GM18907 (cell line): ENCODE data around the gene S100A7A.
"Not testable (repeated sequence)": the region's sequence is repeated elsewhere in the genome, so short reads cannot be mapped to it uniquely, and the experiment has no call there.

Source experiments
- ATAC-seq: cut with Tn5 transposase; IDR thresholded peaks from one replicate; pipeline ENCODE4 v1.9.1; 2021; ENCODE audit warnings: mild to moderate bottlenecking, moderate library complexity; ENCODE audit not compliant: unreplicated experiment

The S100A7A gene

DNA sequence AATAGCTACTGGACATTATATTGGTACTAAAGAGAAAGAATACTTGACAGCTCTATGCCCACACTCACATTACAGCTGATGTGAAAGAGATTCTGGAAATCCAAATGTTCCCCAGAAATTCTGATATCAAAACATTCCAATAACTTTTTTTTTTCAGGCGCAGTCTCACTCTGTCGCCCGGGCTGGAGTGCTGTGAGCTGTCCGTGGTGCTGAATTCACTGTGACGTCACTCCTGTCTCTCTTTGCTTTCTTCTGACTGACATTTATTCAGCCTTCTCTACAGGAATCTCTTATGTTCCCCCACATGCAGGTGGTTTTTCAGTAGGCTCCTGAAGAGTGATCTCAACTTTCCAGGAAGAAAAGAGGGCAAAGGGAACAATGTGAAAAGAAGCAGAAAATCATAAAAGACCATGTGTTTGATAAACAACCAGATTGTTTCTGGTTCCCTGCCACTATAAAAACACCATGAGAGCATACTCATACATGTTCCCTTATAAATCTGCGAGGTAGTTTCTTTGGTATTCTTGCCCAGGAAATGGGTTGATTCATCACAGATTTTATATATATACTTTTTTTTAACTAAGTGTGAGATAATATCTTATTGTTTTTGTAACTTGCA, 6.2 kb downstream of the S100A7A start:
- ATAC-seq: no peak

DNA sequence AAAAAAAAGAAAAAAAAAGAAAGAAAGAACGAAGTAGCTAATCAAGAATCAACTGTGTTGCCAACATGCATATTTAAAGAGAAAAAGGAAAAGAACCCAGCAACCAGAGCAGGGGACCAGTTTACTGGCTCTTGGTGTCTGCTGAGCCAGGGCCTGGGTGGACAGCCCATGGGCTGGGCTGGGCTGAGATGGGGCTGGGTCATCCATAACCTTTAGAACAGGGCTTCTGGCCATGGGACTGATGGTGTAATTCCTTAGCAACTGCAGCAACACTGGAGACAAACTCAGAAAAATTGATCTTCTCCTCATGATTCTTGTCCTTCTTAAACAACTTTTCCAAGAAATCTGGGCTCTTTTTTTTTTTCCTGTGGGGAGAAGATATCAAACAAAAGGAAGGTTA, 10.5 kb downstream of the S100A7A start:
- ATAC-seq: no peak

DNA sequence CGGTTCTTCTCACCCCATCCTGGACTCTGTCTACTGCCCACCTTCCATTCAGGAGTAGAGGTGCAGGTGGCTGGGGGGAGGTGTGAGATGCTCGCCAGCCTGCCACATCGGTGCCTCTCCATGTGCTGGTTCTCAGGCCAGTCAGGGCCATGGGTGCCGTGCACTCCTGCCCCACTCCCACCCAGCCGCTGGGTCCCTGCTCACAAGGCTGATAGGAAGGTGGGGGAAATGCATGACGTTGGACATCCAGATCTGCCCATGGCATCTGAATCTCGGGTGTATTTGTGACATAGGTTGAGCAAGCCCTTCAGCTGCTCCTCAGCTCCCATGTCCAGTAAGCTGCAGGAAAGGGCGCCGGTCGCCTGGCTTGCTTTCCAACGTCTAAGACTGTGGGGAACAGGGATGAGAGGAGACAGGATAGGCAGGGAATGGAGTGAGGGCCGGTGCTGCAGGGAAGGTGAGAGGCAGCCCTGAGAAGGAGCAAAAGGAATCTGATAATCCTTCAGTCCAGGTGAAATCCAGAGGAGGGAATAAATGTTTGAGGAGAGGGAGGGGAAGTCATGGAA, 11.8 kb downstream of the S100A7A start:
- ATAC-seq: no peak

DNA sequence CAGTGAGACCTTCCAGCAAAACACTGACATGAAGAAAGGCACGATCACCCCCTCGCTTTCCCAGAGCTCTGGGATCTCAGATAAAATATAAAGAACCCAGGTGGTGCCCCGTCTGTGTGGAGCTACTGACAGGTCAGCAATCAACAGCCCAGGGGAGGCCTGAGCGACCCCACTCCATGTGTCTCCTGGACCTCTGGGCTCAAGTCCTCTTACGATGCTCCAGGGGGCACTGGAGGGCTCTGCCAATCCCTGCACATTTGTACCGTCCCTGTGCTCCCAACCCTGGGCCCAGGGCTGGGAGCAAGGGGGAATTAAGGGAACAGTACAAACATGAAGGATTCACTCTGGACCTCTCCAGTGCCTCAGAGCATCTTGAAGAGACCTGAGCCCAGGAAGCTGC, 12.5 kb downstream of the S100A7A start:
- no peak for ATAC-seq

DNA sequence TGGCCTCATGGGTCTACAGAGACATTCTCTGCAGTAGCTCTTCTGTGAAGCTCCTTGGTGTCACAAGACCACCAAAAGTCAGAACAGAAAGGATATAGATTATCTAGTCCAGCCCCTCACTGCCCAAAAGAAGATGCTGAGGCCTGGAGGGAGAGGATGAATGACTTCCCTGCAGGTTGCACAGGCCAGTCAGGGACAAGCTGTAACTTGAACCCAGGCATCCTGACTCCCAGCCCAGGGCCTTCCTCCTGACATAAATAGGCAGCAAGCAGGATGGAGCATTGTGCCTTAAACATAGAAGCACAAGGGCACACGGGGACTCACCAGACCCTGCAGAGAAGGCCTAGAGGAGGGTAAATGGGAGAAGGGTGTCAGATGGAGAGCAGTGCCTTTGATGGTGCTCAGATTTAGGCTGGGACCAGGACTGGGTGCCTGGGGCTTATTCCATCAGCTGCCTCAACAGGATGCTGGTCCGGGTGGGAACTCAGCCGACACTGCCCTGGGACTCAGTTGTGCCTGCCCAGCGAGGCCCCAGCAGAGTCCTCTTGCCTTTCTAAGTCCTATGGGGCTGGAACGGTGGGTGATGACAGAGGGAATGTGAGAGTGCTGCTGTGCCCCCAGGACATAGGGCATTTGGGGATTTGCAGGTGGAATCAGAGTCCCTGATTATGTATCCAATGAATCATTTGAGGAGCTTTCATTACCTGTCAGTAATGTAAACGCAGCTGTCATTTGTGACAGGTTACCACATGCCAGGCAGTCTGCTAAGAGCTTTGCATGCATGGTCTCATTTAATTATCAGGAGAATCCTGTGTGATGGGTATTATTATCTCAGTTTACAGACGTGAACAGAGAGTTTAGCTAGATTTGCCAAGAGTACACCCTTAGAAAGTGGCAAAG, 13.2 kb downstream of the S100A7A start:
- no peak for ATAC-seq

DNA sequence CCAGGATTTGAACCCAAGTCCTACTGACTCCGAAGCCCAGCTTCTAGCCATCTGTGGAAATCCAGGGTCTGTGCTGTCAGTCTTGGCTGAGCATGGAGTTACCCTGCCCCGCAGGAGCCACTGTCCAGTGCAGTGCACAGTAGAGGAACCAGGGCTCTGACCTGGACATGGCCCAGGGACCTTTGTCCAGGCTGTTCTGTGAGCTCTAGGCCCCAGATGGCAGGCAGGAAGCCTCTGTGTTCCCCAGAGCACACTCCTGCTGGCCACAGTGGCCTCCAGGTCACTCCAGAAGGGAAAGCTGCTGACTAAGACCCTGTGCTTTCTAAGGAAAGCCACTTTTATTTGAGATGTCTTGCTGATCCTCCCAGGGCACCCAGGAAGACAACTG, 13.8 kb downstream of the S100A7A start:
- no peak for ATAC-seq

DNA sequence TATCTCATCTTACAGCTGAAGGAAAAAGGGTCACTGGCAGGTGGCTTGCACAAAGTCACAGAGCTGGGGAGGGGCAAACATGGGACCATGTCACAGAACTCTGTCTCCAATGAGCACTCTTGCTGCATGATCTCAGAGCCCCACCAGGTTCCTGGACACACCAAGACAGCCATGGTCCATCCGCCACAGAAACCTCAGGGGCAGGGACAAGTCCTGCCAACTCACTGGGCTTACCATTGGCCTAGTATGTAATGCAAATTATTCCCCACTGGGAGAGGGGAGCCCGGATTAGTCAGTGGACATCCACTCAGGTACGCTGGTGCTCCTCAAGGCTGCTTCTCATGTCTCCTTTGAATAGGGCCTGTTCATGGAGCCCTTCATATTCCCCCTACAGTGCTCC, 14.2 kb downstream of the S100A7A start:
- ATAC-seq: no peak

DNA sequence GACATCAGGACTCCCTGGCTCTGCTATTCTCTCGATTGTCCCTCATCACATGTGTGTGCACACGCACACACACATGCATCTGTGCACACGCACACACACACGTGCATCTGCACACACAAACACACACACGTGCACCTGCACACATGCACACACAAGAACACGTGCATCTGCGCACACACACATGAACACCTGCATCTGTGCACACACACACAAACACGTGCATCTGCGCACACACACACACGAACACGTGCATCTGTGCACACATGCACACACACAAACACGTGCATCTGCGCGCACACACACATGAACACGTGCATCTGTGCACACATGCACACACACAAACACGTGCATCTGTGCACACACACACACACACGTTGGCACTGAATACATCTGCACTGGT, 14.7 kb downstream of the S100A7A start:
- no peak for ATAC-seq

DNA sequence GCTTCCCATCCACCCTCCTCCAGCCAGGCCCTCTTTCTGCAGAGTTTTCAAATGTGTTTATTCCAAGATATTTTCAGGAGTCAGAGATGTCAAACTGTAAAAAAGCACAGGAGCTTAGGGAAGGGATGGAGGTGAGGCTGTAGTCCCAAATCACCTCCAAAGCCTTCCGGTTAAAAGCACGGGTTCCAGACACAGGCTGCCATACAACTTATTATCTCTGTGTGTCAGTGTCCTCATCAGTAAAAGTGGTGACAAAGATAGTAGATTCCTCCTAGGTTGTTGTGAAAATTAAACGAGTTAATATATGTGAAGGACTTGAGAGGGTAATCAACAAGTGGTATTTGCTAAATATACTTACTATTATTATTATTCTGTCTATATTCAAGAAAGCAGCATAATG, 15.1 kb downstream of the S100A7A start:
- no peak for ATAC-seq

DNA sequence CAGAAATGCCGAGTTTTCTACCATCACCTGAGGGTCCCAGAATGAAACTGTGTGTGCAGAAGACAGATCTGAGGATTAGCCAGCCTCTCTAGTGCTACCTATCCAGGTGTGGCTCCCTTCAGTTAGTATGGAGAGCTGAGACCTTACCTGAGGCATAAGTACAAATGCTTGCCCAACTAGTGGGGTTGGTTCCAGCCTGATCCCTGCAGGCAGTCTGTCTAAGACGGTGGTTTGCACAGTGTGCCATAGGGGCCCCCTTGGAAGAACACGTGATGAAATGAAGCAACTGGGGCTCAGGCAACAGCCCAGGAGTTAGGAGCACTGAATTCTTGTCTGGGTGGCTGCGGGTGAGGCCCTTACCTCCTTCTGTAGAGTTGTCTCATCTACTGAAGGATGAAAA, 15.6 kb downstream of the S100A7A start:
- no peak for ATAC-seq

DNA sequence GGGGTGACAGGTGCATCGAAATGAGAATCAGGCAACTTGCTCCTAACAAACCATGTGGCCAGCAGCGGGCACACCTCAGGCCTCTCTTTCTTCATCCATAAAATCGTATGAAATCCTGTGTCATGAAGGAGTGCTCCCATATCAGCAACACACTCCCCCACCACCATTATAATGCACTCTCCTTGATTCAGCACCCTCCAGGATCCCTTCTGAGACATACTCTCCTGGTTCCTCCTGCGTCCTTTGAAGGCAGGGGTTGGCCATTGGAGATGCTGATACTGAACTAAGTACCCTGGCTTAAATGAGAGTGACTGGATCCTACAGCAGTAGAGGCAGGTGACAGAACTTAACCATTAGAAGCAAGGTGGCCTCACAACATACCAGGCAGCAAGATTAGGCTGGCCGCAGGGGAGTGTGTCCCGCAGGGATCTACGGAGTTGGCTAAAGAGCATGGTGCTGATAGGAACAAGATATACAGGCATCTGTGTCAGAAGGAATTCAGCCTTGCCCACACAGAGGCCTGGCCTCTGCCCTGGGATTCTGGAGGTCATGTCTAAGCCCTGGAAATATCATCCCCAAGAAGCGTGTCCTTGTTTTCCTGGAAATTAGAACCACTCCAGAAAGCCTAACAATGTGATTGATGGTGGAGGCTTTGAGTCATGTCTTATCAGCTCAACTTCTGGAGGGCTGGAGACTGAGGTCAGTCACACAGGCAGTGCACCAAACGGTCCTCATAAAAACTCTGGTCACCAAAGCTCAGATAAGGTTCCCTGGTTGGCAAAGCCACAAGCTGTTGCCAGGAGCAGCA, 16.8 kb downstream of the S100A7A start:
- ATAC-seq: no peak

DNA sequence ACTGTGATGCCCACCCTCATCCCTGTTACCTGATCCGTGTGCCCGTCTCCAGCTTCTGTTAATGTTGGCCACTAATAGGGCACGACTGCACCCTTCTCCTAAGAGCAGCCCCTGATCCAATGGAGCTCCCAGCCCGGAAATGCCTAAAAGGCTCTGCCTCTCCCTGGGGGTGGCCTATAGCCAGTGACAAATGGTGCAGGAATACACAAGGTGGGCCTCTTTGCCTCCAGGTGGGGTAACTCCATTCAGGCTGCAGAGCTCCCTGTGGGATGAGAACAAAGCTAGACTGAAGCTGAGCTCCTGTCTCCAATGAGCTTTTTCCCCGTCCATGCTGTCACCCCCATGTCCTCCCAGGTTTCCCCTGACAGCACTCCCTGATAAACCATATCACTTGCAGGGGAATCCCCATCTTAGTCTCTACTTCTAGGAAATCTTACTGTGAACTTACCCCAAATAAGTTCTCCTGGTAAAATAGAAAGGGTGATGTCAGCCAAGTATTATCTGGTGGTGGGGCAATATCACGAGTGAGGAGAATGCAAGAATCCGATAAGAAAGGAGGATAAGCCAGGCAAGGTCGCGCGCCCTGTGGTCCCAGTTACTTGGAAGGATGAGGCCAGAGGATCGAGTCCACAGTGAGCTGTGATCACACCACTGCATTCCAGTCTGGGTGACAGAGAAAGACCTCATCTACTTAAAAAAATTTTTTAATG, 18.6 kb downstream of the S100A7A start:
- ATAC-seq: no peak

DNA sequence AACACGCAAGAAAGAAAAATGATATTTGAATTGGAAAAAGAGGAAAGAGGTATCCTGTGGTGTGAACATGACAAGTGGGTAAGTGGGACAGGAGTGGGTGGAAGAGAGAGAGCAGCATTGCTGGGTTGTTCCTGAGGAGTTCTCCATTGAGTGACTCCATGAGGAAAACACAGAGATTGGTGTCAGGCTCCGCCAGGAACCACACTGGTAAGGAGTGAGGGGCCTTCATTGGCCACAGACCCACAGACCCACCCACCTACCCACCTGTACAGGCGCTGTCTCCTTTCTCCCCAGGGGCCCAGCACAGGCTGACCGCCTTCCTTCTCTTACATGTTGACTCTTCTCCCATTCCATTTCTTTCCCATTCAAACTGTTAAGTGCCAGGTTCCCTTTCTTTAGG, 20.9 kb downstream of the S100A7A start:
- no peak for ATAC-seq

DNA sequence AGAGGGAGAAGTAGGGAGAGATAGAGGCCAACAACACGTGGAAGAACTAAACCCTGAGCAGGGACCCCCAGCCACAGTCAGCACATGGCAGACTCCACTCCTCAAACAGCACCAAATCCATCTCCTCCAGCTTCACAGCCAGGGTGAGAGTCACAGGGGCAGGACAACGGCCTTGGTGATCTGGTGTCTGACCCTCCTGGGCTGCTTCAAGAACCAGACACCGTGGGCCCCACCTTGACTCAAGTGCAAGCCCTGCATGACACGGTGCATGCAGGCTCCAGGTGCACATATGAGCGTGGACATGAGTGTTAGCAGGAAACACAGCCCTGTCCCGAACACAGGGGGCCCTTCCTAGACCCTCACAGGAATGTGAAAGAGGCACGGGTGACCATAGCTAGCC, 22.3 kb downstream of the S100A7A start:
- ATAC-seq: no peak

DNA sequence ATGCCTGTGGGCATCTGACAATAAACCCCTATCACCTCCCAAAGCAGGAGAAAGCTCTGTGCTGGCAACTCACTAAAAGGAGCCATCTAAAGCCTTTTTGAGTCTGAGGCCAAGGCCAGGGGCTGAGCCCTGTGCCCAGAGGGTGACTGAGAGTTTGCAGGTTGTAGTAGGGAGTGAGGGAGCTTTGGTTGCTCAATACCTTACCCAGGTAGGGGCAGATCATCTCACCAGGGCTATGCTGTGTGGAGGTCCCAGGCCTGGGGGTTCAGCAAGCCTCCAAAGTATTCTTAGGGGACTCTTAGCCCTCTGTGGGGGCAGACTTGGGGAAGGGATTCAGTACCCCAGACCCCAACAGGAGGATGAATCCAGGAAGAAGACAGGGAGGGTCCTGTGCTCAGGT, 23.0 kb downstream of the S100A7A start:
- no peak for ATAC-seq

DNA sequence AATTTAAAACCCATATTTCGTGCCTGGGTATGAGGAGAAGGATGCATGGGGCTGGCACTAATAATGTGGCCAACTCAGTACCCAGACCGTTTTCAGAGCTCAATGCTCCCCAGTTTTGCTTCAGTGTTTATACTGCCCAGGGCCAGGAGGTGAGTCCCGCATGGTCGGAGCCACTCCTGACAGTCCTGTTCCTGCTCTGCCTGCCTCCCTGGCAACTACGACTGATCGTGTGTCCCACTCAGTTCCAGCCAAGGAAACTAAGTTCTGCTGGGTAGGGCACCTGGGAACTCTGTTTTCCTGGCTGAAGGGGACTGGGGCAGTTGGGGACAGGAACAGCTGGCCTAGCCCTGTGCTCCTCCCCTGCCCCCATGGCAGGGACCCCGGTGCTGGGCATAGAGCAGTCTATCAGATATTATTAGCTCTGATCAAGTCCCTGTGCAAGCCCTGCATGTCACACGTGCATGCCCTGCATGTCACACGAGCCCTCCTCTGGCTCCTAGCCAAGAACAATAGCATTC, 25.0 kb downstream of the S100A7A start:
- ATAC-seq: no peak

DNA sequence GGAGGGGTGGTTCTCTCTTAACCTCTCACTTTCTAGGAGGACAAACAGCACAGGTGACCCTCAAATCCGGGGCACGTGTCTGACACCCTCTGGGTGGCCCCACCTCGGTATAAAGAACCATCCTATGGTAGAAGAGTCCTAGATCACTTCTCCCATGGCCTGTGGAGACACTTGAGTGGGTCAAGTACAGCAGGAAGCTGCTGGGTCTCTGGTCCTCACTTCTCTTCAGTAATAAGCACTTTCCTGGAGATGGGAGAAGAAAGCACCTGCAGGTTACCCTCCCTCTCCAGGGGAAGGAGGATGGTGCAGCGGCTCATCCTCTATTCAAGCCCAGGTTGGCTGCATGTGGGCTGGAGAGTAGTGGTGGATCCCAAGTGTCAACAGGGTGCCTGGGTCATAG, 27.2 kb downstream of the S100A7A start:
- ATAC-seq: no peak

DNA sequence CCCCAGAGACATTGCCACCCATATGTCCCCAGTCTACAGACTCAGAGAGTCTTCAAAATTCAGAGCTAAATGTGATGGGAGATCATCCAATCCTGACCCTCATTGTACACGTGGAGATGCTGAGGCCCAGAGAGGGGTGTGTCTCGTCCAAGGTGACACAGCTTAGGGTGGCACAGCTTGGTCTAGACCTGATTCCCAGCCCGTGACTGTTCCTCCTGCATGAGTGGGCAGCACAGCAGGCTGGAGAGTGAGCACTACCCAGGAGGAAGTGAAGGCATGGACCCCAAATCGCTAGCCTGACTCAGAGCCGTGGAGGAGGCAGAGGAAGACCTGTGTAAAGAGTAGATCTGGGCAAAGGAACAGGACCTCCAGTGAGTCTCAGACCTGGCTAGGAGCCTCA, 27.8 kb downstream of the S100A7A start:
- no peak for ATAC-seq

DNA sequence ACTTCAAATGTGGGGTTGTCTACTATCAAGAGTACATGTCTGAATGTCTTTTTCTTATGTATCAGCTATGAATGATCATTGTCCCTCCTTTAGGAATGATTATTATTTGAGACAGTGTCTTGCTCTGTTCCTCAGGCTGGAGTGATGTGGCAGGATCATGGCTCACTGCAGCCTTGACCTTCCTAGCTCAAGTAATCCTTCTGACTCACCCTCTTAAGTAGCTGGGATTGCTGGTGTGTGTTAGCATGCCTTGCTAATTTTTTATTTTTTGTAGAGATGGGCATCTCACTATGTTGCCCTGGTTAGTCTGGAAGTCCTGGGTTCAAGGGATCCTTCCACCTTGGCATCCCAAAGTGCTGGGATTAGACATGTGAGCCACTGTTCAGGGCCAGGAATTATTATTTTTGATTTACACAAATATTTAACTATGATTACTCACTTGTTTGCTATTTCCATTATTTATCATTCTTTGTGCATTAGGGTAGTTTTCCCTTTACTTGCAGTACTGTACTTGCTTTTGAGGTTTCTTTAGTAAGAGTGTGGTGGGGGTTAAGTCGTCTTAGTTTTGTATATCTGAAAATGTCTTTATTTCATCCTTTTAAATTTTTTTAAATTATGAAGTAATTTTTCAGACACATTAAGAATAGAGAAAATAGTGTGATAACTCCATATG, 31.3 kb downstream of the S100A7A start:
- no peak for ATAC-seq

DNA sequence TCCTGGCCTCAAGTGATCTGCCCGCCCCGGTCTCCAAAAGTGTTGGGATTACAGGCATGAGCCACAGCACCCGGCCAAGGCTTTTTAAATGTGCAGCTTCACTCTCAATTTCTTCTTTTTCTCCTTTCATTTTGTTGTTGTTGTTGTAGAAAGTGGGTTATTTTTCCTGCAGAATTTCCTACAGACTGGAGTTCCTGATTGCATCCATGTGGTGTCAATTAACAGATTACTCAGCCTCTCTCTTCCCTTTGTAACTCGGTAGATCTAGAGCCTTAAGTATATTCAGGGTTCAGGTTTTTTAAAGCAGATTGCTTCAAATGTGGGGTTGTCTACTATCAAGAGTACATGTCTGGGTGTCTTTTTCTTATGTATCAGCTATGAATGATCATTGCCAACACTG, 32.5 kb downstream of the S100A7A start:
- not testable (repeated sequence) for ATAC-seq
